HepG2 (cell line): ENCODE measurements around the gene CMPK1.

ENCODE experiments used
- BRCA1 ChIP-seq: sonication (generic); formaldehyde crosslinking; IDR thresholded peaks from 2 replicates; pipeline ENCODE4 v1.4.0; 2020; ENCODE audit warnings: missing genetic modification reagents
- EP300 ChIP-seq, 3 experiments: sonication (generic) in 1 of 3; formaldehyde crosslinking in 1 of 3; IDR thresholded peaks; 2 replicates each; pipeline versions ENCODE4 v1.5.1 to v1.6.1; 2011 to 2020; ENCODE audit warnings: low read depth in 2 of 3, low read length in 2 of 3, borderline replicate concordance in 1 of 3, improper control_type of control experiment in 1 of 3, mild to moderate bottlenecking in 1 of 3, missing genetic modification reagents in 1 of 3, moderate library complexity in 1 of 3
- JUN ChIP-seq: sonication (generic); formaldehyde crosslinking; IDR thresholded peaks from 2 replicates; pipeline ENCODE4 v1.4.0; 2020; ENCODE audit warnings: mild to moderate bottlenecking, missing genetic modification reagents
- JUND ChIP-seq: sonication (generic); formaldehyde crosslinking; IDR thresholded peaks from 2 replicates; pipeline ENCODE4 v1.8.0; 2022; ENCODE audit warnings: mild to moderate bottlenecking, missing genetic modification reagents
- POLR2A ChIP-seq, 2 experiments: IDR thresholded peaks; 2 replicates each; pipeline ENCODE4 v1.6.1; 2011; ENCODE audit warnings: low read depth in 2 of 2, low read length in 2 of 2, mild to moderate bottlenecking in 1 of 2, moderate library complexity in 1 of 2; ENCODE audit not compliant: insufficient read depth in 1 of 2
- PRDM4 ChIP-seq: sonication (generic); formaldehyde crosslinking; IDR thresholded peaks from 2 replicates; pipeline ENCODE4 v1.9.0; 2021; ENCODE audit warnings: missing genetic modification reagents, borderline replicate concordance
- RFX5 ChIP-seq: IDR thresholded peaks from 2 replicates; pipeline ENCODE4 v1.6.1; 2011; ENCODE audit warnings: low read depth, low read length, improper control_type of control experiment
- TAF1 ChIP-seq: sonication (generic); formaldehyde crosslinking; IDR thresholded peaks from 2 replicates; pipeline ENCODE4 v1.4.0; 2020; ENCODE audit warnings: missing genetic modification reagents
- TSC22D2 ChIP-seq: sonication (generic); formaldehyde crosslinking; IDR thresholded peaks from 2 replicates; pipeline ENCODE4 v1.5.1; 2020; ENCODE audit warnings: missing genetic modification reagents, mild to moderate bottlenecking, borderline replicate concordance
- ZNF441 ChIP-seq: sonication (generic); formaldehyde crosslinking; IDR thresholded peaks from 2 replicates; pipeline ENCODE4 v1.7.0; 2021; ENCODE audit warnings: missing genetic modification reagents, borderline replicate concordance
- ZNF773 ChIP-seq: sonication (generic); formaldehyde crosslinking; IDR thresholded peaks from 2 replicates; pipeline ENCODE4 v1.4.0; 2020; ENCODE audit warnings: missing genetic modification reagents, borderline replicate concordance
- TF ChIP-seq, protein P1 (sequence below): sonication (generic); formaldehyde crosslinking; IDR thresholded peaks from 2 replicates; pipeline ENCODE4 v1.5.0; 2020; ENCODE audit warnings: mild to moderate bottlenecking, missing genetic modification reagents, moderate library complexity

DNA sequence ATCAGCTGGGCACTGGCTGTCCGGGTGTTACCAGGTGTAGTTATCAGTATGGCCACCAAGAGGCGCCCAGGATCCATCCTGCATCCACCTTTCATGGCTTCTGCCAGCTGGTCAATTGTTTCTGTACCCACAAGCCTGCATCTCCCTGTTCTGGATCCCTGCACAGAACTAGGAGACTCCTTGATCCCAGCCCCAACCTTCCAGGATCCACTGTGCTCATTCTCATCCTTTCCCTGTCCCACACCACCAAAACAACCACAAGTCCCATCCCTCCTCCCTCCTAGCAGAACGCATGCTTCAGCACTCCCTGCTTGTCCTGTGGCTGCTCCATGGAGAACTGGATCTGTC, 55.3 kb downstream of the CMPK1 start:
- TF ChIP-seq JUND (no peak), EP300 (IDR thresholded peaks at IDR 0.05; ENCODE audit: low read depth in 2 of 2, low read length in 2 of 2) (no peak), EP300 (CRISPR knock-in tag; IDR thresholded peaks at IDR 0.05; ENCODE audit: borderline replicate concordance) (no peak), ZNF773 (CRISPR knock-in tag) (no peak), TSC22D2 (no peak), BRCA1 (no peak), RFX5 (no peak), TAF1 (CRISPR knock-in tag) (no peak; the same call in 1 of the 2 replicates), POLR2A (IDR thresholded peaks at IDR 0.05; ENCODE audit: insufficient read depth in 1 of 2, low read depth in 2 of 2, low read length in 2 of 2) (no peak; a peak in 1 of 4 replicates), PRDM4 (CRISPR knock-in tag) (no peak), JUN (CRISPR knock-in tag) (no peak), ZNF441 (CRISPR knock-in tag) (no peak)
- TF ChIP-seq, protein P1, sequence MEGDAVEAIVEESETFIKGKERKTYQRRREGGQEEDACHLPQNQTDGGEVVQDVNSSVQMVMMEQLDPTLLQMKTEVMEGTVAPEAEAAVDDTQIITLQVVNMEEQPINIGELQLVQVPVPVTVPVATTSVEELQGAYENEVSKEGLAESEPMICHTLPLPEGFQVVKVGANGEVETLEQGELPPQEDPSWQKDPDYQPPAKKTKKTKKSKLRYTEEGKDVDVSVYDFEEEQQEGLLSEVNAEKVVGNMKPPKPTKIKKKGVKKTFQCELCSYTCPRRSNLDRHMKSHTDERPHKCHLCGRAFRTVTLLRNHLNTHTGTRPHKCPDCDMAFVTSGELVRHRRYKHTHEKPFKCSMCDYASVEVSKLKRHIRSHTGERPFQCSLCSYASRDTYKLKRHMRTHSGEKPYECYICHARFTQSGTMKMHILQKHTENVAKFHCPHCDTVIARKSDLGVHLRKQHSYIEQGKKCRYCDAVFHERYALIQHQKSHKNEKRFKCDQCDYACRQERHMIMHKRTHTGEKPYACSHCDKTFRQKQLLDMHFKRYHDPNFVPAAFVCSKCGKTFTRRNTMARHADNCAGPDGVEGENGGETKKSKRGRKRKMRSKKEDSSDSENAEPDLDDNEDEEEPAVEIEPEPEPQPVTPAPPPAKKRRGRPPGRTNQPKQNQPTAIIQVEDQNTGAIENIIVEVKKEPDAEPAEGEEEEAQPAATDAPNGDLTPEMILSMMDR (CRISPR knock-in tag), result peak; percentile 83
